ENCODE measurements around the gene DCDC2.

DNA sequence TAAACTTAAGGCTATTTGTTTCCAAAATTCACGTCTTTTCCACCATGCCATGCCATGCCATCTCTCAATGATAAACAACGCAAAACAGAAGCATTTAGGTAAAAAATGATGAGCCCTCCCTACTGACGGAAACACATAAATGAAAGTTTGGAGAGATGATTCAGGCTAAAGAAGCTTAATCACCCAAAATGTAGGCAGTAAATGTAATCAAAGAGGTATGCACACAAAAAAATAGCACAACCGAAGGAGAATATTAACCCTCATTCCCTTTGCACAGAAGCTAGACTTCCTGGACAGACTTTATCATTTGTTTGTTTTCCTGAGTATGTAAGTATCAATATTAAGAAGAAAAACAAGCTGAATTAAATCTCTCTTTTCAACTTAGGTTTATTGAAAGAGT is 28.8 kb downstream of the DCDC2 start:
- TF ChIP-seq POLR2A (IDR thresholded peaks at IDR 0.05) (no peak), EP300 (IDR thresholded peaks at IDR 0.05) (no peak), POLR2AphosphoS5 (IDR thresholded peaks at IDR 0.05) (no peak)
- TF ChIP-seq, protein P1, sequence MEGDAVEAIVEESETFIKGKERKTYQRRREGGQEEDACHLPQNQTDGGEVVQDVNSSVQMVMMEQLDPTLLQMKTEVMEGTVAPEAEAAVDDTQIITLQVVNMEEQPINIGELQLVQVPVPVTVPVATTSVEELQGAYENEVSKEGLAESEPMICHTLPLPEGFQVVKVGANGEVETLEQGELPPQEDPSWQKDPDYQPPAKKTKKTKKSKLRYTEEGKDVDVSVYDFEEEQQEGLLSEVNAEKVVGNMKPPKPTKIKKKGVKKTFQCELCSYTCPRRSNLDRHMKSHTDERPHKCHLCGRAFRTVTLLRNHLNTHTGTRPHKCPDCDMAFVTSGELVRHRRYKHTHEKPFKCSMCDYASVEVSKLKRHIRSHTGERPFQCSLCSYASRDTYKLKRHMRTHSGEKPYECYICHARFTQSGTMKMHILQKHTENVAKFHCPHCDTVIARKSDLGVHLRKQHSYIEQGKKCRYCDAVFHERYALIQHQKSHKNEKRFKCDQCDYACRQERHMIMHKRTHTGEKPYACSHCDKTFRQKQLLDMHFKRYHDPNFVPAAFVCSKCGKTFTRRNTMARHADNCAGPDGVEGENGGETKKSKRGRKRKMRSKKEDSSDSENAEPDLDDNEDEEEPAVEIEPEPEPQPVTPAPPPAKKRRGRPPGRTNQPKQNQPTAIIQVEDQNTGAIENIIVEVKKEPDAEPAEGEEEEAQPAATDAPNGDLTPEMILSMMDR (IDR thresholded peaks at IDR 0.05): no peak

Measured in sigmoid colon (tissue), 4 donors.